Spleen (tissue), 11 donors: Measurements from ENCODE around the gene LCORL. TPM values are rescaled to one million over a fixed set of nuclear protein-coding genes. Genes with fewer than 3 reads are reported as not detected.

ENCODE experiments used
- DNase-seq: peaks from one replicate; pipeline ENCODE4 v3.0.0-alpha.2; 2020
- H3K27ac ChIP-seq, 8 donors: fragments of 200-600 bp; sonication (generic) in 7 of 8; 1 replicate in 4 of 8; 2 replicates in 4 of 8; pipeline versions ENCODE4 v1.5.0 to v1.8.0; 2016 to 2021; ENCODE audit warnings: inconsistent platforms in 4 of 8, mild to moderate bottlenecking in 4 of 8, moderate library complexity in 1 of 8
- H3K27me3 ChIP-seq, 7 donors: fragments of 200-600 bp; sonication (generic) in 6 of 7; replicated peaks in 1 of 7; 1 replicate in 4 of 7; 2 replicates in 3 of 7; pipeline versions ENCODE4 v1.5.0 to v1.8.0; 2016 to 2021; ENCODE audit warnings: inconsistent platforms in 3 of 7, mild to moderate bottlenecking in 1 of 7
- H3K36me3 ChIP-seq, 6 donors: fragments of 200-600 bp; sonication (generic) in 5 of 6; 1 replicate in 4 of 6; 2 replicates in 2 of 6; pipeline versions ENCODE4 v1.5.0 to v1.8.0; 2016 to 2021; ENCODE audit warnings: inconsistent platforms in 2 of 6
- H3K4me1 ChIP-seq, 6 donors: fragments of 200-600 bp; sonication (generic) in 5 of 6; 1 replicate in 3 of 6; 2 replicates in 3 of 6; pipeline versions ENCODE4 v1.5.0 to v1.8.0; 2016 to 2021; ENCODE audit warnings: inconsistent platforms in 3 of 6
- H3K4me3 ChIP-seq, 8 donors: fragments of 200-600 bp; sonication (generic) in 7 of 8; 1 replicate in 4 of 8; 2 replicates in 4 of 8; pipeline versions ENCODE4 v1.5.0 to v1.8.0; 2016 to 2021; ENCODE audit warnings: inconsistent platforms in 4 of 8, mild to moderate bottlenecking in 4 of 8, moderate library complexity in 2 of 8
- H3K9me3 ChIP-seq, 8 donors: fragments of 200-600 bp; sonication (generic) in 7 of 8; 1 replicate in 4 of 8; 2 replicates in 4 of 8; pipeline versions ENCODE4 v1.5.0 to v1.8.0; 2016 to 2021; ENCODE audit warnings: inconsistent platforms in 4 of 8
- POLR2A ChIP-seq, 3 donors: fragments of 450-650 bp; IDR thresholded peaks; one replicate each; pipeline ENCODE4 v1.5.1; 2017; ENCODE audit warnings: antibody characterized with exemption in 3 of 3, mild to moderate bottlenecking in 1 of 3
- POLR2AphosphoS5 ChIP-seq, 3 donors: sonication (generic); formaldehyde crosslinking; IDR thresholded peaks; one replicate each; pipeline ENCODE4 v1.5.1; 2017; ENCODE audit warnings: antibody characterized with exemption in 3 of 3
- WGBS, 5 donors: extraction: QIAGEN DNeasy Blood & Tissue Kit in 3 of 5; methylation state at CpG; one replicate each; pipeline versions ENCODE4 v1.1.5 to v1.1.7; 2013 to 2018; 5-methylcytosine and 5-hydroxymethylcytosine counted together
- intact Hi-C: fragments of 100-400 bp; cut with DNase I; formaldehyde crosslinking; loops from one replicate; pipeline ENCODE4 v1.15.0; 2023; ENCODE audit warnings: low total_unique reads
- polyA plus RNA-seq, 3 donors: library from polyadenylated mRNA; stranded (reverse); fragments of 200-250 nt; gene quantifications; one replicate each; pipeline ENCODE4 v1.2.1, GENCODE V29; 2013
- total RNA-seq, 7 donors: library from RNA; depleted of rRNA in 3 of 7; stranded (reverse); fragments of >200 nt in 3 of 7; fragmentation: NEBNext Ultra II Directional in 4 of 7; extraction: Animal tissue kit (Norgen Biotek cat#: 25700) in 4 of 7; gene quantifications; one replicate each; pipeline versions ENCODE4 v1.1.0 to v1.2.1, GENCODE V29; 2016 to 2021
- TF ChIP-seq, protein P1 (sequence below), 11 experiments: fragments of 200-600 bp in 7 of 11; fragments of 450-650 bp in 4 of 11; sonication (generic) in 4 of 11; IDR thresholded peaks in 8 of 11; conservative IDR thresholded peaks in 3 of 11; 1 replicate in 7 of 11; 2 replicates in 4 of 11; pipeline versions ENCODE4 v1.4.0 to v1.8.0; 2016 to 2021; ENCODE audit warnings: antibody characterized with exemption in 11 of 11, inconsistent platforms in 4 of 11, mild to moderate bottlenecking in 1 of 11
- donor health status: healthy with polysubstance abuse.
- donor health status: DM: no; HTN: no; CAD: no; lungs with moderate emphysema.
- donor health status: DM: no; HTN: no; CAD: no.
- donor health status: Bipolar disorder and iron deficiency.
- donor health status: healthy.
- donor health status: DM: no; HTN: no; CAD: no.
- donor health status: DM: yes; HTN: yes; CAD: no.

The LCORL gene
- total and polyA plus RNA-seq, 10 donors = 1.8 to 48.7 (median 22.6) TPM

DNA sequence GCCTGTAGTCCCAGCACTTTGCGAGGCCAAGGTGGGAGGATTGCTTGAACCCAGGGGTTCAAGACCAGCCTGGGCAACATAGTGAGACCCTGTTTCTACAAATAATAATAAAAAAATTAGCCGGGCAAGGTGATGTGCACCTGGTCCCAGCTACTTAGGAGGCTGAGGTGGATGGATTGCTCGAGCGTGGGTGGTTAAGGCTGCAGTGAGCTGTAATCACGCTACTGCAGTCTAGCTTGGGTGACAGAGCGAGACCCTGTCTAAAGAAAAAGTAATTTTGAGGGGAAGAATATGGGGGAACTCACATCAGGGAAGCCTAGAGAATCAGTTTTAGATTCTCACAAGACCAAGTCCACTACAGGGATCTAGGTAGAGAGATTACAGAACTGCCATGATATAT, 28.9 kb upstream of the LCORL start:
- no peak for DNase-seq
- H3K9me3 ChIP-seq = no peaks in the 10 kb centered on the region
- no peak overlapping the region for H3K27ac ChIP-seq
- no peaks in the 10 kb centered on the region for H3K4me1 ChIP-seq
- TF ChIP-seq POLR2AphosphoS5 (IDR thresholded peaks at IDR 0.05) (no peak), POLR2A (IDR thresholded peaks at IDR 0.05) (no peak)
- TF ChIP-seq, protein P1, sequence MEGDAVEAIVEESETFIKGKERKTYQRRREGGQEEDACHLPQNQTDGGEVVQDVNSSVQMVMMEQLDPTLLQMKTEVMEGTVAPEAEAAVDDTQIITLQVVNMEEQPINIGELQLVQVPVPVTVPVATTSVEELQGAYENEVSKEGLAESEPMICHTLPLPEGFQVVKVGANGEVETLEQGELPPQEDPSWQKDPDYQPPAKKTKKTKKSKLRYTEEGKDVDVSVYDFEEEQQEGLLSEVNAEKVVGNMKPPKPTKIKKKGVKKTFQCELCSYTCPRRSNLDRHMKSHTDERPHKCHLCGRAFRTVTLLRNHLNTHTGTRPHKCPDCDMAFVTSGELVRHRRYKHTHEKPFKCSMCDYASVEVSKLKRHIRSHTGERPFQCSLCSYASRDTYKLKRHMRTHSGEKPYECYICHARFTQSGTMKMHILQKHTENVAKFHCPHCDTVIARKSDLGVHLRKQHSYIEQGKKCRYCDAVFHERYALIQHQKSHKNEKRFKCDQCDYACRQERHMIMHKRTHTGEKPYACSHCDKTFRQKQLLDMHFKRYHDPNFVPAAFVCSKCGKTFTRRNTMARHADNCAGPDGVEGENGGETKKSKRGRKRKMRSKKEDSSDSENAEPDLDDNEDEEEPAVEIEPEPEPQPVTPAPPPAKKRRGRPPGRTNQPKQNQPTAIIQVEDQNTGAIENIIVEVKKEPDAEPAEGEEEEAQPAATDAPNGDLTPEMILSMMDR (IDR thresholded peaks at IDR 0.05 in 8 of 11, conservative IDR thresholded peaks at IDR 0.05 in 3 of 11) = no peak
- H3K4me3 ChIP-seq = no peak overlapping the region
- 86 to 94% (median 88%) methylated on average over 6 of the region's 6 CpGs for WGBS, 5 donors
- intact Hi-C loops = no loop called here
- no peaks in the 10 kb centered on the region for H3K27me3 ChIP-seq
- no peaks in the 10 kb centered on the region for H3K36me3 ChIP-seq

DNA sequence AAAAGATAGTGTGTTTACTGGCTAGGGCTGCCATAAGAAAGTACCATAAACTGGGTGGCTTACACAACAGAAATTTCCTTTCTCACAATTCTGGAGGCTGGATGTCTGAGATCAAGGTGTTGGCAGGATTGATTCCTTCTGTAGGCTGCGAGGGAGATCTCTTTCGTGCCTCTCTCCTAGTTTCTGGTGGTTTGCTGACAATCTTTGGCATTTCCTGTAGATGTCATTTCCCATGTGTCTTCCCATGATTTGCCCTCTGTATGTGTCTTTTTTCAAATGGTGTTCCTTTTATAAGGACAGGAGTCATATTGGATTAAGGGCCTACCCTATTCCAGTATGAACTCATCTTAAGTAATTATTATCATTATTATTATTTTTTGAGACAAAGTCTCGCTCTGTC, 27.9 kb upstream of the LCORL start:
- intact Hi-C loops = no loop called here
- Histone ChIP-seq H3K27ac (no peak overlapping the region), H3K4me3 (no peak overlapping the region), H3K27me3 (no peaks in the 10 kb centered on the region), H3K4me1 (no peaks in the 10 kb centered on the region), H3K36me3 (no peaks in the 10 kb centered on the region), H3K9me3 (no peaks in the 10 kb centered on the region)
- TF ChIP-seq, protein P1 (IDR thresholded peaks at IDR 0.05 in 8 of 11, conservative IDR thresholded peaks at IDR 0.05 in 3 of 11) = no peak
- TF ChIP-seq POLR2A (IDR thresholded peaks at IDR 0.05) (no peak), POLR2AphosphoS5 (IDR thresholded peaks at IDR 0.05) (no peak)
- no peak for DNase-seq
- 60 to 84% (median 72%) methylated on average over 3 of the region's 3 CpGs for WGBS, 5 donors

DNA sequence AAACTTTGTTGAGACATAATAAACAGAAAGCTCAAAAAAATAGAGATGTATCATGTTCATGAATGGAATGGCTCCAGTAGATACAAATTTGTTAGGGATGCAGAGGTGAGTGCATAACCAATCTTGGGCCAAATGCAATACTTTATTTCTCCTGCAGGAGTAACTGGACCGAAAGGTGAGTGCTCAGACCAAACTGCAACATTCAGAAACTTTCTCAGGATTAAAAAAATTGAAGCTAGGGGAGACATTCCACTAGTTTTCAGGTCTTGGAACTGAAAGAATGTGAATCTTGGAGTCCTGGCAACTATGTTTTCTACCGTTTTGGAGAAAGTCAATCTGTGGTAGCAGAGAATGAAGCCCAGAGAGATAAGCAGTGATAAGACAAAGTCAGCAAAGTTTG, 21.2 kb upstream of the LCORL start:
- H3K9me3 ChIP-seq = no peaks in the 10 kb centered on the region
- no peaks in the 10 kb centered on the region for H3K36me3 ChIP-seq
- intact Hi-C loops = no loop called here
- H3K27ac ChIP-seq = no peak overlapping the region
- no peak for DNase-seq
- no peak overlapping the region for H3K4me3 ChIP-seq
- no peaks in the 10 kb centered on the region for H3K27me3 ChIP-seq
- TF ChIP-seq, protein P1 (IDR thresholded peaks at IDR 0.05 in 8 of 11, conservative IDR thresholded peaks at IDR 0.05 in 3 of 11) = peak in 2 of 11 experiments; percentile 18 to 34
- no peak for TF ChIP-seq POLR2A (IDR thresholded peaks at IDR 0.05)
- TF ChIP-seq POLR2AphosphoS5 (IDR thresholded peaks at IDR 0.05) = no peak
- no peaks in the 10 kb centered on the region for H3K4me1 ChIP-seq
- 56 to 81% (median 74%) methylated on average over 2 of the region's 2 CpGs for WGBS, 5 donors

DNA sequence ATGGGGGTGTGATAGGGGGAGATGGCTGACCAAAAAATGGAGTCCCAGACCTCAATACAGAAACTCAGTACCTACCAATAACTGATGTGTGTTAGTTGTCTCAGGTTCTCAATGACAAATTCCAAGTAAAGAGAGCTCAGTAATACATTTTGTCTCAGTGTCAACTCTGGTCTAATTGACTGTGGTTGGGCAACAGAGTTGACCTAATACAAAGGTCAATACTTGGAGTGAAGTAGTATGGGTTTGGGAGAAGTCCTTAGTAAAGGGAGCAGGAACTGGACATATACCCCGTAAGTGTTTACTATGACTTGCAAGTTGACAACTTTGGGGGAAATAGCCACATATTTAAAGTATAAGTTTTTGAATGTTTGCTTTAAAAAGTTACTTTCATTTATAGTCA, 20.5 kb upstream of the LCORL start:
- Histone ChIP-seq H3K4me1 (no peaks in the 10 kb centered on the region), H3K9me3 (no peaks in the 10 kb centered on the region), H3K27ac (no peak overlapping the region), H3K36me3 (no peaks in the 10 kb centered on the region), H3K4me3 (no peak overlapping the region), H3K27me3 (no peaks in the 10 kb centered on the region)
- TF ChIP-seq POLR2A (IDR thresholded peaks at IDR 0.05) = no peak
- TF ChIP-seq, protein P1 (IDR thresholded peaks at IDR 0.05 in 8 of 11, conservative IDR thresholded peaks at IDR 0.05 in 3 of 11) = no peak
- no peak for TF ChIP-seq POLR2AphosphoS5 (IDR thresholded peaks at IDR 0.05)
- intact Hi-C loops = no loop called here
- 90 to 100% (median 98%) methylated on average over 1 of the region's 1 CpG for WGBS, 5 donors
- no peak for DNase-seq
